H9 (cell line): Measurements from ENCODE around the gene NUP133. TPM values are rescaled to one million over a fixed set of nuclear protein-coding genes. Genes with fewer than 3 reads are reported as not detected.

Experiments
- DNase-seq: peaks from one replicate; pipeline ENCODE4 v3.0.0-alpha.2; 2017
- H2AFZ ChIP-seq: one replicate; pipeline ENCODE4 v1.6.1; 2013; ENCODE audit warnings: mild to moderate bottlenecking, low read length, control low read depth, moderate library complexity
- H2AK5ac ChIP-seq: 2 replicates; pipeline ENCODE4 v1.6.1; 2013; ENCODE audit warnings: low read length, control low read depth, mixed read lengths; ENCODE audit not compliant: insufficient read length
- H2BK120ac ChIP-seq: one replicate; pipeline ENCODE4 v1.6.1; 2013; ENCODE audit warnings: low read depth, mild to moderate bottlenecking, low read length, control low read depth, inconsistent platforms; ENCODE audit not compliant: poor library complexity, severe bottlenecking
- H2BK12ac ChIP-seq: 2 replicates; pipeline ENCODE4 v1.6.1; 2013; ENCODE audit warnings: low read length, control low read depth, mixed read lengths, low read depth; ENCODE audit not compliant: insufficient read length
- H2BK15ac ChIP-seq: 2 replicates; pipeline ENCODE4 v1.6.1; 2013; ENCODE audit warnings: low read depth, low read length, control low read depth
- H2BK20ac ChIP-seq: one replicate; pipeline ENCODE4 v1.6.1; 2013; ENCODE audit warnings: low read depth, mild to moderate bottlenecking, low read length, control low read depth, inconsistent platforms; ENCODE audit not compliant: poor library complexity, severe bottlenecking
- H2BK5ac ChIP-seq: 2 replicates; pipeline ENCODE4 v1.6.1; 2013; ENCODE audit warnings: low read length, control low read depth, mixed read lengths; ENCODE audit not compliant: insufficient read length
- H3K14ac ChIP-seq: 2 replicates; pipeline ENCODE4 v1.6.1; 2013; ENCODE audit warnings: low read length, control low read depth; ENCODE audit not compliant: insufficient read depth
- H3K18ac ChIP-seq: 2 replicates; pipeline ENCODE4 v1.6.1; 2013; ENCODE audit warnings: low read depth, mild to moderate bottlenecking, mixed read lengths, low read length, control low read depth; ENCODE audit not compliant: insufficient read length
- H3K23ac ChIP-seq: 2 replicates; pipeline ENCODE4 v1.6.1; 2013; ENCODE audit warnings: low read length, control low read depth, mixed read lengths, low read depth; ENCODE audit not compliant: insufficient read length
- H3K23me2 ChIP-seq: 2 replicates; pipeline ENCODE4 v1.6.1; 2013; ENCODE audit warnings: low read depth, mild to moderate bottlenecking, mixed read lengths, low read length, control low read depth; ENCODE audit not compliant: insufficient read length, poor library complexity, severe bottlenecking
- H3K27ac ChIP-seq: 2 replicates; pipeline ENCODE4 v1.5.1; 2013; ENCODE audit warnings: low read length, control low read depth, mixed read lengths, low read depth; ENCODE audit not compliant: insufficient read length
- H3K27me3 ChIP-seq: 2 replicates; pipeline ENCODE4 v1.6.1; 2013; ENCODE audit warnings: low read length, control low read depth, inconsistent platforms; ENCODE audit not compliant: insufficient read depth
- H3K4ac ChIP-seq: 2 replicates; pipeline ENCODE4 v1.6.1; 2013; ENCODE audit warnings: low read depth, mild to moderate bottlenecking, control low read depth, inconsistent platforms, low read length, moderate library complexity
- H3K4me1 ChIP-seq: 2 replicates; pipeline ENCODE4 v1.6.1; 2013; ENCODE audit warnings: low read length, control low read depth, inconsistent platforms; ENCODE audit not compliant: insufficient read depth
- H3K4me2 ChIP-seq: 2 replicates; pipeline ENCODE4 v1.6.1; 2013; ENCODE audit warnings: low read length, control low read depth, mixed read lengths; ENCODE audit not compliant: insufficient read length, insufficient read depth
- H3K56ac ChIP-seq: 2 replicates; pipeline ENCODE4 v1.6.1; 2013; ENCODE audit warnings: low read depth, mild to moderate bottlenecking, mixed read lengths, low read length, control low read depth; ENCODE audit not compliant: insufficient read length
- H3K79me1 ChIP-seq: 2 replicates; pipeline ENCODE4 v1.6.1; 2013; ENCODE audit warnings: low read depth, mild to moderate bottlenecking, moderate library complexity, low read length, control low read depth, inconsistent platforms; ENCODE audit not compliant: insufficient read depth, poor library complexity, severe bottlenecking
- H3K79me2 ChIP-seq: 2 replicates; pipeline ENCODE4 v1.6.1; 2013; ENCODE audit warnings: low read length, control low read depth, inconsistent platforms; ENCODE audit not compliant: insufficient read depth
- H3K9ac ChIP-seq: 2 replicates; pipeline ENCODE4 v1.6.1; 2013; ENCODE audit warnings: low read length, control low read depth, mixed read lengths; ENCODE audit not compliant: insufficient read length; ENCODE audit errors: extremely low read depth
- H3K9me3 ChIP-seq: one replicate; pipeline ENCODE4 v1.6.1; 2013; ENCODE audit warnings: low read depth, low read length, inconsistent platforms; ENCODE audit not compliant: control insufficient read depth
- H3T11ph ChIP-seq: one replicate; pipeline ENCODE4 v1.6.1; 2013; ENCODE audit warnings: mild to moderate bottlenecking, low read length, control low read depth, inconsistent platforms
- H4K20me1 ChIP-seq: one replicate; pipeline ENCODE4 v1.6.1; 2013; ENCODE audit not compliant: control insufficient read depth, insufficient read length, insufficient read depth
- H4K5ac ChIP-seq: 2 replicates; pipeline ENCODE4 v1.6.1; 2013; ENCODE audit warnings: low read depth, mild to moderate bottlenecking, mixed read lengths, low read length, control low read depth; ENCODE audit not compliant: insufficient read length
- H4K8ac ChIP-seq: replicated peaks from 2 replicates; pipeline ENCODE4 v1.6.1; 2013; ENCODE audit warnings: low read length, control low read depth, mixed read lengths, low read depth; ENCODE audit not compliant: insufficient read length
- H4K91ac ChIP-seq: 2 replicates; pipeline ENCODE4 v1.6.1; 2013; ENCODE audit warnings: low read depth, mild to moderate bottlenecking, moderate library complexity, mixed read lengths, low read length, control low read depth; ENCODE audit not compliant: insufficient read length
- H3K27ac Mint-ChIP-seq, 3 experiments: 2 replicates in 2 of 3; 3 replicates in 1 of 3; pipeline ENCODE4 v1.8.0; 2020 to 2021; ENCODE audit warnings: mixed read lengths in 3 of 3, mild to moderate bottlenecking in 1 of 3, moderate library complexity in 1 of 3
- H3K27me3 Mint-ChIP-seq: 2 replicates; pipeline ENCODE4 v1.8.0; 2021; ENCODE audit warnings: low read depth, mild to moderate bottlenecking, moderate library complexity, mixed read lengths
- H3K36me3 Mint-ChIP-seq, 3 experiments: 2 replicates in 2 of 3; 3 replicates in 1 of 3; pipeline ENCODE4 v1.8.0; 2020 to 2021; ENCODE audit warnings: low read depth in 3 of 3, mixed read lengths in 3 of 3; ENCODE audit not compliant: insufficient read depth in 1 of 3
- H3K4me1 Mint-ChIP-seq, 2 experiments: 2 replicates each; pipeline ENCODE4 v1.8.0; 2020; ENCODE audit warnings: mixed read lengths in 2 of 2
- H3K4me3 Mint-ChIP-seq, 2 experiments: 2 replicates in 1 of 2; 3 replicates in 1 of 2; pipeline ENCODE4 v1.8.0; 2020 to 2021; ENCODE audit warnings: mild to moderate bottlenecking in 2 of 2, mixed read lengths in 2 of 2, moderate library complexity in 1 of 2
- H3K9me3 Mint-ChIP-seq, 2 experiments: 2 replicates in 1 of 2; 3 replicates in 1 of 2; pipeline ENCODE4 v1.8.0; 2020; ENCODE audit warnings: mild to moderate bottlenecking in 2 of 2, mixed read lengths in 2 of 2, moderate library complexity in 1 of 2
- CTCF ChIP-seq: fragments of 200-600 bp; sonication (generic); conservative IDR thresholded peaks from 3 replicates; pipeline ENCODE4 v1.8.0; 2021; ENCODE audit warnings: antibody characterized with exemption, mild to moderate bottlenecking
- WGBS: extraction: QIAGEN DNeasy Blood & Tissue Kit; methylation state at CpG from one replicate; pipeline ENCODE4 v1.1.7; 2013; ENCODE audit warnings: missing lambda C conversion rate, low lambda C conversion rate, mixed read lengths; ENCODE audit not compliant: insufficient read length; ENCODE audit errors: extremely low coverage; 5-methylcytosine and 5-hydroxymethylcytosine counted together
- total RNA-seq: library from RNA; stranded (reverse); gene quantifications from 2 replicates; pipeline ENCODE4 v1.2.1, GENCODE V29; 2021

Gene NUP133
- total RNA-seq, 1 experiment from 2014 or later: 71.3 TPM

GRCh38 chr1:229409616-229410369, 98.3 kb downstream of the NUP133 start:
- peaks cover 7% of the 10 kb centered on the region; the same call in 1 of the 2 replicates for H3K27me3 ChIP-seq
- WGBS: no CpG with 5 or more reads among the region's 18 CpGs
- no peak overlapping the region for H2AFZ ChIP-seq

More at GRCh38 chr1:229409616-229410369, 98.3 kb downstream of the NUP133 start:
- no peaks in the 10 kb centered on the region for H3K9me3 ChIP-seq
- no peak overlapping the region for H3K27ac ChIP-seq
- no peaks in the 10 kb centered on the region for H3K79me1 ChIP-seq
- H3K4ac ChIP-seq: no peak overlapping the region
- peaks cover 78% of the 10 kb centered on the region for H3K27me3 Mint-ChIP-seq
- H4K20me1 ChIP-seq: no peaks in the 10 kb centered on the region
- H3K4me3 Mint-ChIP-seq: peak overlapping the region in 1 of 2 experiments; percentile 47; a peak in 2 of 5 replicates
- no peaks in the 10 kb centered on the region for H3K79me2 ChIP-seq
- H3K4me2 ChIP-seq: no peak overlapping the region
- H3K56ac ChIP-seq: no peak overlapping the region
- no peak overlapping the region for H2BK5ac ChIP-seq
- H3K4me1 Mint-ChIP-seq: peaks cover 30 to 54% of the 10 kb centered on the region in 2 experiments
- no peak overlapping the region for H3K27ac Mint-ChIP-seq
- peaks cover 0 to 1% (median 0%) of the 10 kb centered on the region in 3 experiments; a peak in 2 of 7 replicates for H3K36me3 Mint-ChIP-seq
- no peak overlapping the region for H4K5ac ChIP-seq
- peaks cover 16% of the 10 kb centered on the region; the same call in 1 of the 2 replicates for H3K4me1 ChIP-seq
- H3K9ac ChIP-seq: no peak overlapping the region
- no peak overlapping the region for H2BK12ac ChIP-seq
- TF ChIP-seq CTCF: no peak
- no peak overlapping the region for H2BK15ac ChIP-seq
- H3K14ac ChIP-seq: no peak overlapping the region; the same call in 1 of the 2 replicates
- peaks cover 14% of the 10 kb centered on the region for H3K23me2 ChIP-seq
- no peak overlapping the region for H2BK120ac ChIP-seq
- no peaks in the 10 kb centered on the region; a peak in 1 of 5 replicates for H3K9me3 Mint-ChIP-seq
- no peak overlapping the region for H3T11ph ChIP-seq
- no peak overlapping the region for H4K8ac ChIP-seq
- no peak overlapping the region for H4K91ac ChIP-seq
- no peak overlapping the region for H3K18ac ChIP-seq
- H2BK20ac ChIP-seq: no peak overlapping the region
- no peak overlapping the region for H2AK5ac ChIP-seq
- no peak overlapping the region for H3K23ac ChIP-seq
- peak; percentile 33 for DNase-seq
